Neutrophil (primary cell): ENCODE results near the gene DDX42.

Source experiments
- H3K27ac ChIP-seq: fragments of 200-600 bp; sonication (generic); 2 replicates; pipeline ENCODE4 v1.5.1; 2016; ENCODE audit warnings: mild to moderate bottlenecking, moderate library complexity
- H3K27me3 ChIP-seq: fragments of 200-600 bp; sonication (generic); 2 replicates; pipeline ENCODE4 v1.6.0; 2016; ENCODE audit warnings: mild to moderate bottlenecking
- H3K36me3 ChIP-seq: fragments of 200-600 bp; sonication (generic); 2 replicates; pipeline ENCODE4 v1.5.1; 2017
- H3K4me1 ChIP-seq, 2 experiments: fragments of 200-600 bp in 1 of 2; sonication (generic) in 1 of 2; 1 replicate in 1 of 2; 2 replicates in 1 of 2; pipeline versions ENCODE4 v1.5.1 to v1.6.1; 2013 to 2016; ENCODE audit warnings: low read depth in 1 of 2, low read length in 1 of 2, mild to moderate bottlenecking in 1 of 2, moderate library complexity in 1 of 2; ENCODE audit not compliant: control insufficient read depth in 1 of 2, insufficient read depth in 1 of 2
- H3K4me3 ChIP-seq, 2 experiments: fragments of 200-600 bp in 1 of 2; sonication (generic) in 1 of 2; 1 replicate in 1 of 2; 2 replicates in 1 of 2; pipeline ENCODE4 v1.5.1; 2013 to 2016; ENCODE audit warnings: low read depth in 1 of 2, low read length in 1 of 2, mild to moderate bottlenecking in 1 of 2, moderate library complexity in 1 of 2
- H3K9me3 ChIP-seq: fragments of 200-600 bp; sonication (generic); 2 replicates; pipeline ENCODE4 v1.5.1; 2016
- TF ChIP-seq, protein P1 (sequence below): fragments of 200-600 bp; sonication (generic); IDR thresholded peaks from 2 replicates; pipeline ENCODE4 v1.5.1; 2016; ENCODE audit warnings: antibody characterized with exemption

The DDX42 gene

DNA sequence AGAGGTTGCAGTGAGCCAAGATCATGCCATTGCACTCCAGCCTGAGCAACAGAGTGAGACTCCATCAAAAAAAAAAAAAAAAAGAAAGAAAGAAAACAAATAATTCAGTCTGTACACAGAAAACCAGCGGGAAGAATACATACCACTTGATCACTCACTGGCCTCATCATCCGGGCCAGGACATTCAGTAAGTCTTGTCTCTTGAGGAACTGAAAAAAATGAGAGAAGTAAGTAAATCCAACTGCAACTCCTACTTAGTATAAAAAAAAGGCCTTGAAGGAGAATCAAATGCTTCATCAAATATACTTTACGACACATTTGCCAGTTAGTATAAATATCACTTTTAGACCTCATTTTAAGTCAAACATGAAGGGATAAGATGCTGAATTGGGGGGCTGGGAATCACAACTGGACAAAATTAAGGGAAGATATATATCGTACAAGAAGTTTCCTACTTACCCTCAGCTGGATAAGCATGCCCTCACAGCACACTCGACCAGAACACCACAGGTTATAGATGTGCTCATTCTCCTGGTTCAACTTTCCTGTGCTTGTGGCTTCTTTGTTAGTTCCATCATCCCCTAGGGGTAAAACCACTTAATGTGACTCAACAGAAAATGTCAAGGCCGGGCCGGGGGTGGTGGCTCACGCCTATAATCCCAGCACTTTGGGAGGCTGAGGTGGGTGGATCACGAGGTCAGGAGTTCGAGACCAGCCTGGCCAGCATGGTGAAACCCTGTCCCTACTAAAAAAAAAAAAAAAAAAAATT, 13.0 kb upstream of the DDX42 start:
- H3K36me3 ChIP-seq: peaks cover 32% of the 10 kb centered on the region
- no peaks in the 10 kb centered on the region for H3K27me3 ChIP-seq
- no peaks in the 10 kb centered on the region for H3K9me3 ChIP-seq
- peaks cover 45 to 46% of the 10 kb centered on the region in 2 experiments for H3K4me1 ChIP-seq
- TF ChIP-seq, protein P1, sequence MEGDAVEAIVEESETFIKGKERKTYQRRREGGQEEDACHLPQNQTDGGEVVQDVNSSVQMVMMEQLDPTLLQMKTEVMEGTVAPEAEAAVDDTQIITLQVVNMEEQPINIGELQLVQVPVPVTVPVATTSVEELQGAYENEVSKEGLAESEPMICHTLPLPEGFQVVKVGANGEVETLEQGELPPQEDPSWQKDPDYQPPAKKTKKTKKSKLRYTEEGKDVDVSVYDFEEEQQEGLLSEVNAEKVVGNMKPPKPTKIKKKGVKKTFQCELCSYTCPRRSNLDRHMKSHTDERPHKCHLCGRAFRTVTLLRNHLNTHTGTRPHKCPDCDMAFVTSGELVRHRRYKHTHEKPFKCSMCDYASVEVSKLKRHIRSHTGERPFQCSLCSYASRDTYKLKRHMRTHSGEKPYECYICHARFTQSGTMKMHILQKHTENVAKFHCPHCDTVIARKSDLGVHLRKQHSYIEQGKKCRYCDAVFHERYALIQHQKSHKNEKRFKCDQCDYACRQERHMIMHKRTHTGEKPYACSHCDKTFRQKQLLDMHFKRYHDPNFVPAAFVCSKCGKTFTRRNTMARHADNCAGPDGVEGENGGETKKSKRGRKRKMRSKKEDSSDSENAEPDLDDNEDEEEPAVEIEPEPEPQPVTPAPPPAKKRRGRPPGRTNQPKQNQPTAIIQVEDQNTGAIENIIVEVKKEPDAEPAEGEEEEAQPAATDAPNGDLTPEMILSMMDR: no peak
- peak overlapping the region; percentile 81 for H3K27ac ChIP-seq
- peak overlapping the region in 1 of 2 experiments; percentile 34 for H3K4me3 ChIP-seq

DNA sequence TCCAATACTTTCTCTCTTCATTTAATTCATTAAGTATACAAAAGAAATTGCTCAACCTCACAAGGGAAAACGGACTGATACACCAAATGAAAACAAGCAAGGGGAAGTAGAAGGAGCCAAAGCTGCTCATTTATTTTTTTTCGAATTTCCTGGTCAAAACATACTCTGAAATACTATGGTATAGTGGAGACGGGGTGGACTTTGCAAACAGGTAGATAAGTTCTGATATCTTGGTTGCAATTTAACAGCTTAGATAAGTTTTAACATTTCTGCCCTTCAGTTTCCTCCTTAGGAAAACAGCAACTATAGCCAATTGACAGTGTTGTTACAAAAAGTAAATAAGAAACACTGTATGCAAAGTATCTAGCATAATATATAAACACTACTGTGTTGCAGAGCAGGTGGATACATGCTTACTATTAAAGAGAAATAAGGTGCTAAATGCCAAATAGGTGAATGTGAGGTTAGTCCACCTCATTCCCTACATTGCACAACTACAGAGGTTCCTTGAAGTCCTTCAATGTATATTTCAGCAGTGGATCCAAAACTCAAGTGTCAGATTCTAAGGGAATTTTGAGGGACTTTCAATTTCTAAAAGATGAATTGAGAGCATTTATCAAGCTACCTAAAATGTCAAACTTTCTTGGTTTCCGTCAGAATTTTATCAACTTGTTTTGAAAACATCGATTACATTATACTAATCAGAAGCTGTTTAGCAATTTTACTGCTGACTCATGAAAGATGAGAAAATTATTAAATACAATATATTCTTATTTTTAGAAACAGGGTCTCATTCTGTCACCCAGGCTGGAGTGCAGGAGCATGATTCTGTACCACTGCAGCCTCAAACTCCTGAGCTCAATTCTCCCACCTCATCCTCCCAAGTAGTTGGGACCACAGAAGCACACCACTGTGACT, 11.6 kb upstream of the DDX42 start:
- Histone ChIP-seq H3K4me3 (peak overlapping the region in 1 of 2 experiments; percentile 34), H3K36me3 (peaks cover 28% of the 10 kb centered on the region), H3K4me1 (peaks cover 30 to 32% of the 10 kb centered on the region in 2 experiments), H3K27me3 (no peaks in the 10 kb centered on the region), H3K9me3 (no peaks in the 10 kb centered on the region), H3K27ac (peak overlapping the region; percentile 81)
- TF ChIP-seq, protein P1: no peak

DNA sequence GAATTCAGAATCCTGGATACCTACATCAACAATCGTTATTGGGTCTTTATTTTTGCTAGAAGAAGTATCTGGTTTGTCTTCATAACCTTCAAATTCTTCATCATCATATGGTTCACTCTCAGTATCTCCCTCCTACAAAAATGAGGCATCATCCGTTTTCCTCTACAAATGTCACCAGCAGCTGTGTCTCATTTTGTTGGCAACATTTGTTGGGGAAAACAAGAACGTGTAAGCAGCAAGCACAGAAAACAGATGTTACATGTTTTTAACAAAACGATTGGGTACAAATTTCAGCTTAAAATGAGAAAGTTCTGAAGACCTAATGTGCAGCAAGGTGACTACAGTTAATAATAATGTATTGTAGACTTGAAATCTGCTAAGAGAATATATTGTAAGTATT, 9.3 kb upstream of the DDX42 start:
- Histone ChIP-seq H3K4me1 (peaks cover 22 to 24% of the 10 kb centered on the region in 2 experiments), H3K4me3 (no peak overlapping the region), H3K27me3 (no peaks in the 10 kb centered on the region), H3K36me3 (peaks cover 28% of the 10 kb centered on the region), H3K9me3 (no peaks in the 10 kb centered on the region), H3K27ac (no peak overlapping the region)
- TF ChIP-seq, protein P1: no peak

DNA sequence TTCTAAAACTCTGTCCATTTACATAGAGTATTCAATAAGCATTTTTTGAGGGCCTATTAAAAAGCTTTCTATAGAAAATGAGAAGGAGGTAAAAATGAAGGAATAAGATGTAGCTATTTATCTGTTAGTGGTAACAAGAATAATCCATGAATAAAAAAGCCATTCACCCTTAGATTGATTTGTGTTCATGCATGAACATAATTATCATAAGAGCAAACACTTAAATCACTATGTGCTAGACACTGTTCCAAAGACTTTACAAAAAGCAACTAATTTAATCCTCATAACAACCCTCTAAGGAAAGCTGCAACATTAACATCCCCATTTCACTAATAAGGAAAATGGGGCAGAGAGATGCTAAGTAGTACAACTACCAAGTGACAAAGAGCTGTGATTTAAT, 7.2 kb upstream of the DDX42 start:
- H3K4me3 ChIP-seq: no peak overlapping the region
- H3K9me3 ChIP-seq: no peaks in the 10 kb centered on the region
- H3K4me1 ChIP-seq: peaks cover 23 to 24% of the 10 kb centered on the region in 2 experiments
- TF ChIP-seq, protein P1: no peak
- no peak overlapping the region for H3K27ac ChIP-seq
- H3K36me3 ChIP-seq: peaks cover 28% of the 10 kb centered on the region
- H3K27me3 ChIP-seq: no peaks in the 10 kb centered on the region

DNA sequence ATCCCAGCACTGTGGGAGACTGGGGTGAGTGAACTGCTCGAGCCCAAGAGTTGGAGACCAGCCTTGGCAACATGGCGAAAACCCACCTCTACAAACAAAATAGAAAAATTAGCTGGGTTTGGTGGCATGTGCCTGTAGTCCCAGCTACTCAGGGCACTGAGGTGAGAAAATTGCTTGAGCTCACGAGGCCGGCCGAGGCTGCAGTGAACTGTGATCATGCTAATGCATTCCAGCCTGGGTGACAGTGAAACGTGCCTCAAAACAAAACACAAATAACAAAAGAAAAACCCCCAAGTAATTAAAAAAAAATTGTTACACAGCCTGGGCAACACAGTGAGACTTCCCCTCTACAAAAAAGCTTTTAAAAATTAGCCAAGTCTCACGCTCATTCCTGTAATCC, 5.5 kb upstream of the DDX42 start:
- Histone ChIP-seq H3K27ac (no peak overlapping the region), H3K27me3 (no peaks in the 10 kb centered on the region)

More for the DNA sequence above, 5.5 kb upstream of the DDX42 start:
- TF ChIP-seq, protein P1: no peak
- H3K9me3 ChIP-seq: no peaks in the 10 kb centered on the region
- H3K4me3 ChIP-seq: no peak overlapping the region
- H3K36me3 ChIP-seq: peaks cover 22% of the 10 kb centered on the region
- peaks cover 26 to 28% of the 10 kb centered on the region in 2 experiments for H3K4me1 ChIP-seq
